Measurements from ENCODE around the gene SUN2. TPM values are rescaled to one million over a fixed set of nuclear protein-coding genes. Genes with fewer than 3 reads are reported as not detected.

SUN2 gene
- total RNA-seq, 2 experiments from 2014 or later = 87.2 to 102 TPM

- intact Hi-C loops (cut with DNase I, micrococcal nuclease) = no loop called here
- Mint-ChIP-seq H3K4me1 (peaks cover 35% of the 10 kb centered on the region), H3K4me3 (no peak overlapping the region), H3K27me3 (no peaks in the 10 kb centered on the region), H3K36me3 (ENCODE audit: low read depth) (peaks cover 60% of the 10 kb centered on the region), H3K27ac (peak overlapping the region; percentile 73), H3K9me3 (ENCODE audit: low read depth) (no peaks in the 10 kb centered on the region)
- DNase-seq (peak; percentile 66), ATAC-seq (peak; percentile 48)
- POLR2A ChIA-PET = interaction anchor here (0.6 to 1.2 kb wide), 2 partner anchors 17 to 19 kb away, joined by 5 to 10 read pairs; no protein-coding TSS in a partner anchor
- CTCF ChIA-PET = interaction anchor here (0.6 to 4.5 kb wide), 8 partner anchors 9 to 658 kb away, joined by 3 to 34 read pairs (median 5); no protein-coding TSS in a partner anchor
Observed at GRCh38 chr22:38733329-38733723, 22.5 kb downstream of the SUN2 start.

GRCh38 chr22:38732251-38732815 is 23.5 kb downstream of the SUN2 start:
- Mint-ChIP-seq H3K27me3 (no peaks in the 10 kb centered on the region), H3K9me3 (ENCODE audit: low read depth) (no peaks in the 10 kb centered on the region), H3K27ac (peak overlapping the region; percentile 31), H3K4me3 (no peak overlapping the region), H3K4me1 (peaks cover 29% of the 10 kb centered on the region), H3K36me3 (ENCODE audit: low read depth) (peaks cover 58% of the 10 kb centered on the region)
- ChIA-PET POLR2A (interaction anchor here (0.6 to 0.7 kb wide), 2 partner anchors 20 to 1413 kb away, joined by 3 read pairs; no protein-coding TSS in a partner anchor), CTCF (interaction anchor here (0.8 to 4.5 kb wide), 6 partner anchors 9 to 138 kb away, joined by 3 to 34 read pairs (median 8); no protein-coding TSS in a partner anchor)
- DNase-seq (no peak), ATAC-seq (no peak)
- intact Hi-C loops (cut with DNase I, micrococcal nuclease) = no loop called here

- DNase-seq (no peak), ATAC-seq (no peak)
- ChIA-PET CTCF (interaction anchor here (1.3 to 4.0 kb wide), 2 partner anchors 15 to 35 kb away, joined by 6 to 25 read pairs; no protein-coding TSS in a partner anchor), POLR2A (interaction anchor here (0.7 to 0.9 kb wide), 2 partner anchors 10 to 1414 kb away, joined by 3 read pairs; no protein-coding TSS in a partner anchor)
- Mint-ChIP-seq H3K27me3 (no peaks in the 10 kb centered on the region), H3K27ac (no peak overlapping the region), H3K4me3 (no peak overlapping the region), H3K36me3 (ENCODE audit: low read depth) (peaks cover 59% of the 10 kb centered on the region), H3K4me1 (peaks cover 25% of the 10 kb centered on the region), H3K9me3 (ENCODE audit: low read depth) (no peaks in the 10 kb centered on the region)
- intact Hi-C loops (cut with DNase I, micrococcal nuclease) = no loop called here
Observed at GRCh38 chr22:38731703-38732161, 24.1 kb downstream of the SUN2 start.

GRCh38 chr22:38730411-38730871 is 25.4 kb downstream of the SUN2 start:
- peaks cover 17% of the 10 kb centered on the region for H3K4me1 Mint-ChIP-seq
- no peak for ATAC-seq
- H3K27ac Mint-ChIP-seq = no peak overlapping the region
- CTCF ChIA-PET = no interaction called here
- no peaks in the 10 kb centered on the region for H3K27me3 Mint-ChIP-seq
- DNase-seq = no peak
- H3K9me3 Mint-ChIP-seq (ENCODE audit: low read depth) = no peaks in the 10 kb centered on the region
- intact Hi-C loops (cut with DNase I, micrococcal nuclease) = no loop called here
- POLR2A ChIA-PET = no interaction called here
- no peak overlapping the region for H3K4me3 Mint-ChIP-seq
- H3K36me3 Mint-ChIP-seq (ENCODE audit: low read depth) = peaks cover 55% of the 10 kb centered on the region

GRCh38 chr22:38729946-38730345 is 25.9 kb downstream of the SUN2 start:
- Mint-ChIP-seq H3K36me3 (ENCODE audit: low read depth) (peaks cover 56% of the 10 kb centered on the region), H3K4me3 (no peak overlapping the region), H3K27me3 (no peaks in the 10 kb centered on the region), H3K9me3 (ENCODE audit: low read depth) (no peaks in the 10 kb centered on the region), H3K4me1 (peaks cover 12% of the 10 kb centered on the region), H3K27ac (no peak overlapping the region)
- ChIA-PET POLR2A (interaction anchor here (0.6 kb wide), 1 partner anchor 9 kb away, joined by 5 read pairs; no protein-coding TSS in a partner anchor), CTCF (interaction anchor here (1.4 kb wide), 1 partner anchor 17 kb away, joined by 3 read pairs; no protein-coding TSS in a partner anchor)
- DNase-seq (no peak), ATAC-seq (no peak)
- intact Hi-C loops (cut with DNase I, micrococcal nuclease) = no loop called here

- intact Hi-C loops (cut with DNase I, micrococcal nuclease) = no loop called here
- Mint-ChIP-seq H3K27me3 (no peaks in the 10 kb centered on the region), H3K9me3 (ENCODE audit: low read depth) (no peaks in the 10 kb centered on the region), H3K4me1 (peaks cover 7% of the 10 kb centered on the region), H3K27ac (no peak overlapping the region), H3K4me3 (no peak overlapping the region), H3K36me3 (ENCODE audit: low read depth) (peaks cover 58% of the 10 kb centered on the region)
- POLR2A ChIA-PET = interaction anchor here (0.6 kb wide), 1 partner anchor 8 kb away, joined by 5 read pairs; no protein-coding TSS in a partner anchor
- no peak for DNase-seq
- ATAC-seq = no peak
- CTCF ChIA-PET = interaction anchor here (1.4 kb wide), 1 partner anchor 18 kb away, joined by 3 read pairs; no protein-coding TSS in a partner anchor
Observed at GRCh38 chr22:38728871-38729796, 26.7 kb downstream of the SUN2 start.

- H3K27ac Mint-ChIP-seq = no peak overlapping the region
- H3K4me1 Mint-ChIP-seq = no peaks in the 10 kb centered on the region
- H3K9me3 Mint-ChIP-seq (ENCODE audit: low read depth) = no peaks in the 10 kb centered on the region
- POLR2A ChIA-PET = no interaction called here
- CTCF ChIA-PET = no interaction called here
- no peaks in the 10 kb centered on the region for H3K27me3 Mint-ChIP-seq
- peaks cover 55% of the 10 kb centered on the region for H3K36me3 Mint-ChIP-seq (ENCODE audit: low read depth)
- intact Hi-C loops (cut with DNase I, micrococcal nuclease) = no loop called here
- ATAC-seq (no peak), DNase-seq (no peak)
- H3K4me3 Mint-ChIP-seq = no peak overlapping the region
Observed at GRCh38 chr22:38727530-38728451, 28.0 kb downstream of the SUN2 start.

- Mint-ChIP-seq H3K36me3 (ENCODE audit: low read depth) (peaks cover 60% of the 10 kb centered on the region), H3K4me3 (no peak overlapping the region), H3K4me1 (no peaks in the 10 kb centered on the region), H3K27ac (no peak overlapping the region), H3K27me3 (no peaks in the 10 kb centered on the region), H3K9me3 (ENCODE audit: low read depth) (no peaks in the 10 kb centered on the region)
- no peak for ATAC-seq
- ChIA-PET POLR2A (no interaction called here), CTCF (interaction anchor here (1.4 kb wide), 1 partner anchor 9 kb away, joined by 3 read pairs; no protein-coding TSS in a partner anchor)
- DNase-seq = no peak
- intact Hi-C loops (cut with DNase I, micrococcal nuclease) = no loop called here
Observed at GRCh38 chr22:38727123-38727522, 28.7 kb downstream of the SUN2 start.

- ATAC-seq (no peak), DNase-seq (no peak)
- Mint-ChIP-seq H3K4me3 (no peak overlapping the region), H3K9me3 (ENCODE audit: low read depth) (no peaks in the 10 kb centered on the region), H3K27ac (no peak overlapping the region), H3K27me3 (no peaks in the 10 kb centered on the region), H3K36me3 (ENCODE audit: low read depth) (peaks cover 68% of the 10 kb centered on the region), H3K4me1 (no peaks in the 10 kb centered on the region)
- CTCF ChIA-PET = interaction anchor here (0.8 to 3.2 kb wide), 4 partner anchors 8 to 25 kb away, joined by 3 to 10 read pairs (median 6); no protein-coding TSS in a partner anchor
- intact Hi-C loops (cut with DNase I, micrococcal nuclease) = no loop called here
- POLR2A ChIA-PET = interaction anchor here (0.5 kb wide), 1 partner anchor 354 kb away, joined by 3 read pairs; no protein-coding TSS in a partner anchor
Observed at GRCh38 chr22:38725900-38726655, 29.7 kb downstream of the SUN2 start.

All from activated CD4-positive, alpha-beta T cell treated with anti-CD3 and anti-CD28 coated beads for 36 hours (primary cell).